ENCODE measurements around the gene SPATA31A1.
"Not testable (repeated sequence)": the region's sequence is repeated elsewhere in the genome, so short reads cannot be mapped to it uniquely, and the experiment has no call there.

DNA sequence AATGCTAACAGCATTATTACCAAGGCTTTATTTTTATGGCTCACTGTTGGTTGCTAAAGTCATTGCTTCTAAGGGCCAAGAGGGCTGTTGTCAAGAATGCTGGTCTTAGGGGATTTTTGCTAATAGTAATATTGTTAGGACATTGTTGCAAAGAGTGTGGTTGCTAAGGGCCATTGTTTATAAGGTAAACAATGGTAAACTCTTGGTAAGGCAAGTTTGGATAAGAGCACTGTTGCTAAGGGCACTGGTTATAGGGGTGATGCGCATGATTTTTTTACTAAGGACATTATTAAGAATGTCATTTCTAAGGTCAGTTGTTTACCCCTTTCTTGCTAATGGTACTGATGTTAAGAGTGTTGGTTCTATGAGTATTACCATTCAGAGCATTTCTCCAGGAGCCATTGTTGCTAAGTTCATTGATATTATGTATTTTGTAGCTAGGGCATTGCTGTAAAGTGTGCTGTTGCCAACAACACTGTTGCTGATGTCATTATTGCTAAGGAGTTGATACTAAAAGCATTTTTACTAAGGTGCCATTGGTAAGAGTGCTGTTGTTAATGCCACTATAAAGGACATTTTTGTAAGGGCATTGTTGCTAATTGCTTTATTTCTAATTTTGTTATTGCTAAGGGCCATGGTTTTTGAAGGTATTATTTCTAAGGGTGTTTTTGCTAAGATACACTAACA is 55.9 kb downstream of the SPATA31A1 start:
- TF ChIP-seq, protein P1, sequence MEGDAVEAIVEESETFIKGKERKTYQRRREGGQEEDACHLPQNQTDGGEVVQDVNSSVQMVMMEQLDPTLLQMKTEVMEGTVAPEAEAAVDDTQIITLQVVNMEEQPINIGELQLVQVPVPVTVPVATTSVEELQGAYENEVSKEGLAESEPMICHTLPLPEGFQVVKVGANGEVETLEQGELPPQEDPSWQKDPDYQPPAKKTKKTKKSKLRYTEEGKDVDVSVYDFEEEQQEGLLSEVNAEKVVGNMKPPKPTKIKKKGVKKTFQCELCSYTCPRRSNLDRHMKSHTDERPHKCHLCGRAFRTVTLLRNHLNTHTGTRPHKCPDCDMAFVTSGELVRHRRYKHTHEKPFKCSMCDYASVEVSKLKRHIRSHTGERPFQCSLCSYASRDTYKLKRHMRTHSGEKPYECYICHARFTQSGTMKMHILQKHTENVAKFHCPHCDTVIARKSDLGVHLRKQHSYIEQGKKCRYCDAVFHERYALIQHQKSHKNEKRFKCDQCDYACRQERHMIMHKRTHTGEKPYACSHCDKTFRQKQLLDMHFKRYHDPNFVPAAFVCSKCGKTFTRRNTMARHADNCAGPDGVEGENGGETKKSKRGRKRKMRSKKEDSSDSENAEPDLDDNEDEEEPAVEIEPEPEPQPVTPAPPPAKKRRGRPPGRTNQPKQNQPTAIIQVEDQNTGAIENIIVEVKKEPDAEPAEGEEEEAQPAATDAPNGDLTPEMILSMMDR (IDR thresholded peaks at IDR 0.05): not testable (repeated sequence)
- not testable (repeated sequence) for TF ChIP-seq POLR2AphosphoS5 (IDR thresholded peaks at IDR 0.05)
